ENCODE results near the gene MEMO1. TPM values are rescaled to one million over a fixed set of nuclear protein-coding genes. Genes with fewer than 3 reads are reported as not detected.

Gene MEMO1
- total and polyA plus RNA-seq, 8 donors, result 33.0 to 47.3 (median 38.1) TPM

DNA sequence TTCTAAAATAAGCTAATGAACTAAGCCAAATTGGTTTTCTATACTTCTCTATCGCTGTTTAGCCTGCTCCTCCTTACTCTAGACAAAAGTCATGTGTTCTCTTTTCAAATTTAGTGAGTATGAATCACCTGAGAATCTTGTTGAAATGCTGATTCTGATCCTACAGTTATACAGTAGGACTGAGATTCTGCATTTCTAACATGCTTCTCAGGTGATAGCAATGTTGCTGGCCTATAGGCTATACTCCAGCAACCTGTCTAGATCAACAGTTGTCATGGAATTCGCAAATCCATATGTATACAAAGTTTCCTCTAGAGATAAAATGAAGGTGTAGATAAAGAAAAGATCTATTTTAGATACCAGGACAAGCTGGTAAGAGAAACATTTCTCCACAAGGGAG lies 62.9 kb downstream of the MEMO1 start:
- Histone ChIP-seq H3K4me3 (no peak overlapping the region), H3K27me3 (no peaks in the 10 kb centered on the region), H3K9me3 (no peaks in the 10 kb centered on the region), H3K36me3 (peaks cover 0 to 4% of the 10 kb centered on the region in 2 donors), H3K4me1 (no peaks in the 10 kb centered on the region), H3K27ac (no peak overlapping the region)
- ATAC-seq, result no peak
- intact Hi-C loops (cut with DNase I), result no loop called here
- no peak for DNase-seq
- TF ChIP-seq CTCF (IDR thresholded peaks at IDR 0.05), result no peak

DNA sequence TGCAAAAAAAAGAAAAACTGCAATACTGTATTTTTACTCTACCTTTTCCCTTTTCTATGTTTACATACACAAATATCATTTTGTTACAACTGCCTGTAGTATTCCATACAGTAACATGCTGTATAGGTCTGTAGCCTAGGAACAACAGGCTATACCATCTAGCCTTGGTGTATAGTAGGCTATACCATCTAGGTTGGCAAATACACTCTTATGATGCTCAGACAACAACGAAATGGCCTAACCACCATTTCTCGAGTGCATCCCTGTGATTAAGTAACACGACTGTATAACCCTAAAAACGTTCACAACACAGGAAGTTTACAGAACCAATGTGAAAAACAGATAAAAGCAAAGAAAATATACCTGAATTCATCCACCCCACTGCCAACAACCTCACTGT lies 64.0 kb downstream of the MEMO1 start:
- H3K4me3 ChIP-seq, result no peak overlapping the region
- no peaks in the 10 kb centered on the region for H3K9me3 ChIP-seq
- DNase-seq, result no peak
- peaks cover 0 to 14% of the 10 kb centered on the region in 2 donors for H3K36me3 ChIP-seq
- ATAC-seq, result no peak
- intact Hi-C loops (cut with DNase I), result no loop called here
- TF ChIP-seq CTCF (IDR thresholded peaks at IDR 0.05), result no peak
- no peaks in the 10 kb centered on the region for H3K4me1 ChIP-seq
- H3K27ac ChIP-seq, result no peak overlapping the region
- H3K27me3 ChIP-seq, result no peaks in the 10 kb centered on the region

DNA sequence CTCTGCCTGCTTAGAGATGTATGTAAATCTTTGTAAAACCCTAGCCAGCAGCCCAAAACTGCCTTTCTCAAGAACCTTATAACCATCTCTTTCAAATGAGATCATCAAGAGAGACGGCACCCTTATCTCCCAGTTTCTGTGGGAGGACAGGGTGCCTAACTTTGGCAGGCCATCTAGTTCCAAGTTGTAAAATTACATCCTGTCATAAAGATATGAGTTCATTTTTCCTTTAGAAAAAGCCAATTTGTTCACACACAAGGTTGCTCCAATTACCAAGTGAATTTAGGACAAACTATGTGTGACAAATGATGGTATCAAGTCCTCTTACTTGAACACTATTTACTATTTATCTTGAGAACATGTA lies 65.3 kb downstream of the MEMO1 start:
- Histone ChIP-seq H3K9me3 (no peaks in the 10 kb centered on the region), H3K36me3 (peaks cover 0 to 14% of the 10 kb centered on the region in 2 donors), H3K27ac (no peak overlapping the region), H3K4me3 (no peak overlapping the region), H3K4me1 (no peaks in the 10 kb centered on the region), H3K27me3 (no peaks in the 10 kb centered on the region)
- DNase-seq, result no peak
- intact Hi-C loops (cut with DNase I), result no loop called here
- TF ChIP-seq CTCF (IDR thresholded peaks at IDR 0.05), result no peak
- ATAC-seq, result no peak

DNA sequence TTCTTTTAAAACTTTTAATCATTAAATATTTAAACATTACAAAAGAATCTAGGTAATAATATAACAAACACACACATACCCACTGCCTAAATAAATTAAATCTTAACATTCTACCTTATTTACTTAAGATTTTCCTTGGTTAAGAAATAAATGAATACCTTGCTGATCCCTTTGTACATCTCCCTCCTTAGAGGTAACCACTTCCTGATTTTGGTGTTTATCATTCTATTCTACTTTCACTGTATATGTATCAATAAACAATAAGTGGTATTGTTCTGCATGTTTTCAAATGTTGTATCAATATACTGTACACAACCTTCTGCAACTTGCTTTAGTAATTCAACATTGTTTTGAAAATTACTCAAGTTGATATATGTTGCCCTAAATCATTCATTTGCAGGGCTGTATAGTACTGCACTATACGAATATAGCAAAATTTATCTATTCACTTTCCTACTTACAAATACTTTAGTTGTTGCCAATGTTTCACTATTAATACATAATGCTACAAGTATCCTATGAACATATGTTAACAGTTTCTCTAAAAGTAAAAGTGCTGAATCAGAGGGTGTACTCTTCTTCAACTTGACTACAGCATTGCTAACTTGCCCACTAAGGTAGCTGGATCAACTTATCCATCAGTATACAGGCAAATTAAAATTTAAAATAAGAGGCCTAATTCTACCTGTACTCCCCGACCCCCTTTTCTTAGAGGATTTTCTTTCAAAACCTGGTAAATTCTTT lies 65.8 kb downstream of the MEMO1 start:
- TF ChIP-seq CTCF (IDR thresholded peaks at IDR 0.05), result no peak
- Histone ChIP-seq H3K4me1 (no peaks in the 10 kb centered on the region), H3K4me3 (no peak overlapping the region), H3K27ac (no peak overlapping the region), H3K9me3 (no peaks in the 10 kb centered on the region), H3K36me3 (peaks cover 0 to 14% of the 10 kb centered on the region in 2 donors), H3K27me3 (no peaks in the 10 kb centered on the region)
- ATAC-seq, result no peak
- DNase-seq, result no peak
- intact Hi-C loops (cut with DNase I), result no loop called here

DNA sequence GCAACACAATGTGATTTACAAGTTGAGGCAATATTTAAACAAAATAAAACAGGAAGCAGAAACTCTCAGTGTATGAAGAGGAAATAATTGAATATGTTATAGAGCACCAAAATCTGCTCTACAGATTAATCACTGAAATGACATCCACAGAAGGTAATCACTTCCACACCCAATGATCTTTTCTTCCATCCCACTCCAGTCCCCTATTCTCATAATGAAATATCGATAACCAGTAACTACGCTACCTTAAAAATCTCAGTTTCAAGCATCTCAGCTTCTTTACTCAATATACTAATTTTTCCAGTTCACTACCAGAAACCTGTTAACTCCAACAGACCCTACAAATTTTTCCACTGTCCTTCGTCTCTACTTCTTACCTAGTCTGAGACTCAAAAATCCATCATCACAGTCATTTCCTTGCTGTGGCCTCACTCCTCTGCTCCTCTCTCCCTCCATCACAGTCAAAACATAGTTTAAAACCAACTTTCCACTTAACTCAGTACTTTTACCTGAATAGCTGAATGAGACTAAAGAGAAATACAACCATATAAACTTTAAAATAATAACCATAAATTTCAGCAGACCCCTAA lies 67.1 kb downstream of the MEMO1 start:
- no peaks in the 10 kb centered on the region for H3K9me3 ChIP-seq
- ATAC-seq (no peak), DNase-seq (no peak)
- no peaks in the 10 kb centered on the region for H3K27me3 ChIP-seq
- H3K27ac ChIP-seq, result no peak overlapping the region
- H3K4me1 ChIP-seq, result no peaks in the 10 kb centered on the region
- H3K36me3 ChIP-seq, result peaks cover 0 to 14% of the 10 kb centered on the region in 2 donors
- H3K4me3 ChIP-seq, result no peak overlapping the region
- TF ChIP-seq CTCF (IDR thresholded peaks at IDR 0.05), result no peak
- intact Hi-C loops (cut with DNase I), result no loop called here
